ENCODE results near the gene NAGK.

Gene NAGK

DNA sequence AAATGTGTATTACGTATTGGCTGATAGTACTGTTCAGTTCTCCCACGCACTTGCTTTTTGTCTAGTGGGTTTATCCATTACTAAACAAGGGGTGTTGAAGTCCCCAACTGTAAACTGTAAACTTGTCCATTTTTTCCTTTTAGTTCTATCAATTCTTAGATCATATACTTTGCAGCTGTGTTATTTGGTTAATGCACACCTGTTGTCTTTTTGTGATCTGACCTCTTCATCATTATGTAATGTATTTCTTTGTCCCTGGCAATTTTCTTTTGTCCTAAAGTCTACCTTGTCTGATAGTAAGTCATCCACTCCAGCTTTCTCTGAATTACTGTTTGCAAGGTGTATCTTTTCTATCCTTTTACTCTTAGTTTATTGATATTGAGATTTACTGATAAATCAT is 39.6 kb downstream of the NAGK start:
- DNase-seq (ENCODE audit: low read depth): no peak

DNA sequence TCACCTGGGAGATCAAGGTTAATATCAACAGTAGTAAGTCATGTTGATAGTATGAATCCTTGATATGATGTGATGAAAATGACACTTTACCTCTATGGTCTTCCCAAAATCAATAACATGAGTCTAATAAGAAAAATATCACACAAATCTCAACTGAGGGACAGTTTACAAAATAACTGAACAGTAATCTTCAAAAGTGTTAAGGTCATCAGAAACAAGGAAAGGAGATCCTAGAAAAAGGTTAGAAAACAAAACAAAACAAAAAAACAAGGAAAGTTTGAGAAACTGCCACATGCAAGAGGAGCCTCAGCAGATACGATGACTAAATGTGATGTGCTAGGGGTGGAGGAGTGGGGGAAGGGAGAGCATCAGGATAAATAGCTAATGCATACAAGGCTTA is 45.4 kb downstream of the NAGK start:
- no peak for DNase-seq (ENCODE audit: low read depth)

DNA sequence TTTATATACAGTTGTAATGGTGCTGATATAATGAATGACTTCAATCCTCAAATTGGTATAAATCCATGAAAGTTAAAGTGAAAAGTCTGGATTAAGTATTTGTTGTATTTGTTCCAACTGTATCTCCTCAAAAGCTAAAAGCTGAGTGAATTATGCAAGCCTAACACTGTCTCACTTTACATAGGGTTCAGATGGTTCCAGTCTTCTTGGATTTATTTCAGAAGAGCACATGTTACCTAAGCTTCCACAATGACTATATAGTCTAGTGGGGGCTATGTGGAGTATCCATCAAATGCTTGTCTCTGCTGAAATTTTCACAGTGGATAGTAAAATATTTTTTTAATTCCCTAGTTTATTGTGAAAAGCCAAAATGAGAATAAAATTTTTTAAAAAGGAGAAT is 48.6 kb downstream of the NAGK start:
- no peak for DNase-seq (ENCODE audit: low read depth)

DNA sequence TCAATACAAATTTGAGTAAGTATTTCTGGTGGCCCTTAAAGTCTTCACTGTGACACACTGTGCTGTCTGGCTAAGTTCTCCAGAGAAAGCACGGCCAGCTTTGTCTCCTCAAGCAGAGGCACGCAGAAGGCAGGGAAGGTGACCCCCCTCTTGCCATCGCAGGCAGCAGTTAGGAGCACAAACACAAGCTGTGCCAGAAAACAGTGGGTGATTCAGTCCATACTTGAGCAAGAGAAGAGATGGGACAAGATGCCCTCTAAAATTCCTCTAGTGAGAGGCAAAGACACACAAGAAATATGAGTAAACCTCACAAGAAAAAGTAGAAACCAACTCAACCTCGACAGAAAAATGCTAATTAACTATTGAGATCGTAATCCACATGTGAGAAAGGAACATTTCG is 51.7 kb downstream of the NAGK start:
- DNase-seq (ENCODE audit: low read depth): no peak

DNA sequence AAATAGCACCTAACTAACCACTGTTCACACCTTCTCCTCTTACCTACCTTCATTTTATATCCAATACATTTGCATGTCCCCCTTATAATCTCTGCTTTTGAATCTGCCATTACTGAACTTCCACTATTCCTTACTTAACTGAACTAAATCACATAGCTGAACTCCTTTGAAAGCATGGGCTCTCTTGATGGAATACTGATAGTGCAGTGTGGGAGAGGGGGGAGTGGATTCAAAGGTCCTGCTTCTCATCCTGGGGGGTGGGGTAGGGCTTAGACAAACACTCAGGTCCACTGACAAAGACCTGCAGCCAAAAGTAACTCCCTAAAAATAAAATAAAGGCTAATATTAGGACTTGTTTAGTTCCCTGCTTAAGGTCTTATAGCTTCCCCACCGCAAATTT is 53.0 kb downstream of the NAGK start:
- DNase-seq (ENCODE audit: low read depth): no peak

DNA sequence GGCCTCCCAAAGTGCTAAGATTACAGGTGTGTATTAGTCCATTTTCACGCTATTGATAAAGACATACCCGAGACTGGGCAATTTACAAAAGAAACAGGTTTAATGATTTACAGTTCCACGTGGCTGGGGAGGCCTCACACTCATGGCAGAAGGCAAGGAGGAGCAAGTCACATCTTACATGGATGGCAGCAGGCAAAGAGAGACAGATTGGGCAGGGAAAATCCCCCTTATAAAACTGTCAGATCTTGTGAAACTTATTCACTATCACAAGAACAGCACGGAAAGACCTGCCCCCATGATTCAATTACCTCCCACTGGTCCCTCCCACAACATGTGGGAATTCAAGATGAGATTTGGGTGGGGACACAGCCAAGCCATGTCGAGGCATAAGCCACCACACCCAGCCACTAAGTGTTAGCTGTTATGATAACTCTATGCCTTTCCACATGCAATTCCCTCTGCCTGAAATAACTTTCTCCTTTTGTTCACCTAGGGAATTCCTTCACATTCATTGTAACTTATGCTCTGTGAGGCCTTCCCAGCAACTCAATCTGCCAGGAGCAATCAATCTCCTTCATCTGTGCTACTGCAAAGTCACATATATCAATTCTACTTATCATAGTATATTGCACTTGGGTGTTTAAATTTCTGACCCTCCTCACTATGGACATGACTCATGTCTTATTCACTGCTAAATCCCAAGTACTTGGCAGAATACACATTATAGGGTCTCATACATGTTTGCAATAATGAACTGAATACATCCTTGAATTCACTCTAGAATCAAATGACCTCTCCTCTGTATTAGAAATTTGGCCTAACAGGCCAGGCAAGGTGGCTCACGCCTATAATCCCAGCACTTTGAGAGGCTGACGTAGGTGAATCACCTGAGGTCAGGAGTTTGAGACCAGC is 54.2 kb downstream of the NAGK start:
- DNase-seq (ENCODE audit: low read depth): no peak

DNA sequence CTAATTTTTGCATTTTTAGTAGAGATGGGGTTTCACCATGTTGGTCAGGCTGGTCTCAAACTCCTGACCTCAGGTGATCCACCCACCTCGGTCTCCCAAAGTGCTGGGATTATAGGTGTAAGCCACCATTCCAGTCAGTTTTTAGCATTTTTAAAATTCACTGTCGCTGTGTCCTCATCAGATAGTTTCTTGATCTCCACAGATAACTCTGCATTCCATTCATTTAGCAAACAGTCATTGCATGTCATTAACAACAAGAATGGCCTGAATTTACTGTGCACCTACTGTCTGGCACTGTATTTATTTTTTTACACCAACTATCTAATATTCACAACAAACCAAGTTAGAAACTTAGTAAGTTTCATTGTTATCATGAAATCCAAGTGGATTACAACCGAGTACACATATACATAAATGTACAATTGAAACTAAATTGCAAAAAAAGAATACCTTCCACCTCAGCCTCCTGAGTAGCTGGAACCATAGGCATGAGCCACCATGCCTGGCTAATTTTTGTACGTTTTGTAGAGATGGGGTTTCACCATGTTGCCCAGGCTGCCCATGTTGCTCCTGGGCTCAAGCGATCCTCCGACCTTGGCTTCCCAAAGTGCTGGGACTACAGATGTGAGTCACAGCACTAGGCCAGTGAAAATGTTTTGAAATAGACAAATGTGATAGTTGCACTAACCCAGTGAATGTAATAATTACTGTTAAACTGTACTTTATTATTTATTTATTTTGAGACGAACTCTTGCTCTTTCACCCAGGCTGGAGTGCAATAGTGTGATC is 57.3 kb downstream of the NAGK start:
- no peak for DNase-seq (ENCODE audit: low read depth)

DNA sequence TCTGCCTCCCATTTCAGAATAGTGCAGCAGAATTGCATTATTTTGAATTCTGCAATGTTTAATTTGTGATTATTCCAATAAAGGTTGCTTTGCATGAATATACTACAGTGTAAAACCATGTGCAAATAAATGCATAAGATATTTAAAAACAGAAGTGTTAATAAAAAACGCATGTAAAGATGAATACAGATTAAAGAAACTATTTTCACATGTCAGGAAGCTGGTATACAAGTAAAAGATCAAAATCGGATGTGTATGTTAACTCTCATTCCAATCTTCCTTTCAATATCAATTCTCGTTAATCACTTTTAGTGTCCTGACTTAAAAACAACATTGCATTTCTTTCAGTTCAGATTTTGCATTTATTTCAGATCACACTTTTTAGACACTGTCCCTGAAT is 58.5 kb downstream of the NAGK start:
- DNase-seq (ENCODE audit: low read depth): no peak

All from T-helper 22 cell (primary cell).